ENCODE results near the gene MRPS22.
"Not testable (repeated sequence)": the region's sequence is repeated elsewhere in the genome, so short reads cannot be mapped to it uniquely, and the experiment has no call there.

MRPS22 gene

GRCh38 chr3:139332092-139332491 lies 11.7 kb upstream of the MRPS22 start:
- DNase-seq (ENCODE audit: low read depth): no peak
- H3K4me3 ChIP-seq (ENCODE audit: low read length): no peak overlapping the region
- TF ChIP-seq CTCF (conservative IDR thresholded peaks at IDR 0.05; ENCODE audit: low read length): no peak

GRCh38 chr3:139334675-139335074 lies 9.1 kb upstream of the MRPS22 start:
- H3K4me3 ChIP-seq (ENCODE audit: low read length); DNase-seq (ENCODE audit: low read depth): not testable (repeated sequence)

DNA sequence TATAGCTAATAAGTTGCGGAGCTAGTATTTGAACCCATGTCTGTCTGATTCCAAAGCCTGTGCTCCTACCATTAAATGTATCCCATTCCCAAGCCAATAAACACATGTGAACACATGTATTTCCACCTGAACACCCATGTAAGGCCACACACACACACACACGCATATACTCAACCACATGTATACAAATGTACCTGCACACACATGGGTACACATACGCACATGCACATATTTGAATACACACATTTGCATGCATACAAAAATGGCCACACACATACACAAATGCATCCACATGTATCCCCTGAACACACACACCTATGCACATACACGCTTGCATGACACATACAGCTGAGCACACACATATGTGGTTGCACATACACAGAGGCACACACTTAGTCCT lies 5.4 kb upstream of the MRPS22 start:
- H3K4me3 ChIP-seq (ENCODE audit: low read length): no peak overlapping the region
- DNase-seq (ENCODE audit: low read depth): no peak
- no peak for TF ChIP-seq CTCF (conservative IDR thresholded peaks at IDR 0.05; ENCODE audit: low read length)

DNA sequence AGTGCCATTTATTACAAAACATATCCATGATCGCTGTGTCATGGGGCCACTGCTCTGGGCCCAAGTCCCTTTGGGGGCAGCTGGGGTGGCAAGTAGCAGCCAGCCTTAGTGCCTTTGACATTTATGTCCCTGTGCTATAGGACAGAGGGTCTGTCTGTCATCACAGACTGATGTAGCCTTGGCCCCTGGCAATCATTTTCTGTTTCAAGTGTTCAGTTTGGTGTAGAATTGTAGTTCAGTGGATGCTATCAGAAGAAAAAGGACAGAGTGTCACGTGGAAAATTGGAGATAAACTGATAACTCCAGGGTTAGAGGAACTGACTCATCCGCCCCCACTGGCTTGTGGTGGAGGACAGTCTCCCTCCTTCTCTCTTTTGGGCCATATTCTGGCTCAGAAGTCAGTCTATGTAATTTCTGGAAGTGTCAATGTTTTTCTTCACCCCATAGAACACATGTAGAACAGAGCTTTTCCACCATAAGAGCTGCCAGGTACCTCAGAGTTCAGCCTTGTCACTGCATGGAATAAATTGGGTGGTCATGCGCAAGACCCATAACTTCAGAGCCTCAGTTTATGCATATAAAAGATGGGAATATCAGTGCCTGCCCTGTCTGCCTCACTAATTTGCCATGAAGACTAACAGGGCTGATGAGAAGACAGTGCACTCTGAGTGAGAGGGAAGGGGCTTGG lies 4.5 kb upstream of the MRPS22 start:
- DNase-seq (ENCODE audit: low read depth): no peak
- TF ChIP-seq CTCF (conservative IDR thresholded peaks at IDR 0.05; ENCODE audit: low read length): no peak

DNA sequence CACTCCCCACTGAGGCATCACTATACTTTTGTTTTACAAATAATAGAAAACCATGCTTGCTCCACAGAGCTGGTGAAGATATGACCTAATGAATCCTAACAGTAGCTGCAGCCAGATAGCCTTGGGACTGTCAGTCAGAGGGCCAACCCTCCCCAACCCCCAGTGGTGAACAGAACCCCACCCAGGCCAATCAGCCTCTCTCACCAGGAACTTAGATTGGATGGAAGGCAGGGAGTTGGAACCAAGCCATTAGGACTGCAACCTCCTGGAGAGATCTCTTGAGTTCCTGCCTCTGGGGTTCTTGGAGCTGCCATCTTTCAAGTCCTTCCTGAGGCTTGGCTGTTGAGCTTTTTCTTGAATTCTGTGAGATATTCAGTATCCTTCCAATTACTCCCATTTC lies 3.0 kb upstream of the MRPS22 start:
- DNase-seq (ENCODE audit: low read depth): no peak
- H3K4me3 ChIP-seq (ENCODE audit: low read length): no peak overlapping the region
- no peak for TF ChIP-seq CTCF (conservative IDR thresholded peaks at IDR 0.05; ENCODE audit: low read length)

More for the DNA sequence above, 4.5 kb upstream of the MRPS22 start:
- H3K4me3 ChIP-seq (ENCODE audit: low read length): no peak overlapping the region

DNA sequence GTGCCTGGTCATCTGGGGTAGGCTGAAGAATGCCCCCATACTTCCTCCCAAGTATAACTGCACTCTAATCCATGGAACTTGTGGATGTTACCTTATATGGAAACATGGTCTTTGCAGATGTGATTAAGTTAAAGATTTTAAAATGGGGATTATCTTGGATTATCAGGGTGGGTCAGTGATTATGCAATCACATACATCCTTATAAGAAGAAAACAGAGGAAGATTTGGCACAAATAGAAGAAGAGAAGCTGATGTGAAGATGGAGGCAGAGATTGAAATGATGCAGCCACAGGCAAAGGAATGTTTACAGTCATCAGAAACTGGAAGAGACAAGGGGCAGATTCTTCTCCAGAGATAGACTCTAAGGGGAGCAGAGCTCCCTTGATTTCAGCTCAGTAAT lies 1.8 kb upstream of the MRPS22 start:
- DNase-seq (ENCODE audit: low read depth): no peak
- no peak overlapping the region for H3K4me3 ChIP-seq (ENCODE audit: low read length)
- no peak for TF ChIP-seq CTCF (conservative IDR thresholded peaks at IDR 0.05; ENCODE audit: low read length)

GRCh38 chr3:139346771-139347170 lies 3.0 kb downstream of the MRPS22 start:
- no peak for TF ChIP-seq CTCF (conservative IDR thresholded peaks at IDR 0.05; ENCODE audit: low read length)
- no peak for DNase-seq (ENCODE audit: low read depth)
- no peak overlapping the region for H3K4me3 ChIP-seq (ENCODE audit: low read length)
